Measurements from ENCODE around the gene CPM.
A peak's percentile ranks its signal among the peaks of the same experiment; 100 is the strongest.
"Not testable (repeated sequence)": the region's sequence is repeated elsewhere in the genome, so short reads cannot be mapped to it uniquely, and the experiment has no call there.

CPM gene

GRCh38 chr12:68824131-68824530 is 108.8 kb downstream of the CPM start:
- no peak for TF ChIP-seq ISL1 (CRISPR knock-in tag; IDR thresholded peaks at IDR 0.05)
- no peak for TF ChIP-seq TOX (CRISPR knock-in tag; IDR thresholded peaks at IDR 0.05; ENCODE audit: borderline replicate concordance)
- no peak for TF ChIP-seq ZC3H10 (CRISPR knock-in tag; IDR thresholded peaks at IDR 0.05)
- no peak for TF ChIP-seq ZNF565 (CRISPR knock-in tag; conservative IDR thresholded peaks at IDR 0.05; ENCODE audit: low read depth)
- TF ChIP-seq OSR1 (CRISPR knock-in tag; IDR thresholded peaks at IDR 0.05) = no peak
- no peak for TF ChIP-seq ARNTL (CRISPR knock-in tag; IDR thresholded peaks at IDR 0.05; ENCODE audit: borderline replicate concordance, low read depth)
- no peak for TF ChIP-seq BACH2 (CRISPR knock-in tag; IDR thresholded peaks at IDR 0.05; ENCODE audit: borderline replicate concordance)
- no peak for TF ChIP-seq CSDC2 (CRISPR knock-in tag; IDR thresholded peaks at IDR 0.05)
- no peak for ATAC-seq

- peak; percentile 44 for ATAC-seq
- no peak for TF ChIP-seq RARB (CRISPR knock-in tag; IDR thresholded peaks at IDR 0.05)
Observed at GRCh38 chr12:68823696-68824095, 109.3 kb downstream of the CPM start.

- ATAC-seq = no peak; the same call in 2 of the 3 replicates
- TF ChIP-seq OSR1 (CRISPR knock-in tag; IDR thresholded peaks at IDR 0.05) = no peak
Observed at GRCh38 chr12:68821357-68822188, 111.4 kb downstream of the CPM start.

- ATAC-seq = not testable (repeated sequence)
Observed at GRCh38 chr12:68819481-68819880, 113.5 kb downstream of the CPM start.

GRCh38 chr12:68815928-68816800 is 116.8 kb downstream of the CPM start:
- TF ChIP-seq PATZ1 (CRISPR knock-in tag; IDR thresholded peaks at IDR 0.05; ENCODE audit: borderline replicate concordance) = no peak
- no peak for TF ChIP-seq TOX (CRISPR knock-in tag; IDR thresholded peaks at IDR 0.05; ENCODE audit: borderline replicate concordance)
- no peak for TF ChIP-seq CREB5 (CRISPR knock-in tag; IDR thresholded peaks at IDR 0.05; ENCODE audit: low read depth)
- no peak for TF ChIP-seq ZNF8 (CRISPR knock-in tag; IDR thresholded peaks at IDR 0.05)
- TF ChIP-seq ARNTL (CRISPR knock-in tag; IDR thresholded peaks at IDR 0.05; ENCODE audit: borderline replicate concordance, low read depth) = no peak
- TF ChIP-seq ZFP30 (CRISPR knock-in tag; IDR thresholded peaks at IDR 0.05) = no peak
- TF ChIP-seq TCF4 (CRISPR knock-in tag; IDR thresholded peaks at IDR 0.05; ENCODE audit: borderline replicate concordance) = no peak
- no peak for TF ChIP-seq ESRRG (CRISPR knock-in tag; IDR thresholded peaks at IDR 0.05)
- TF ChIP-seq CSDC2 (CRISPR knock-in tag; IDR thresholded peaks at IDR 0.05) = no peak
- ATAC-seq = no peak; the same call in 2 of the 3 replicates

- ATAC-seq = peak; percentile 31
- TF ChIP-seq BACH2 (CRISPR knock-in tag; IDR thresholded peaks at IDR 0.05; ENCODE audit: borderline replicate concordance) (no peak), ZNF565 (CRISPR knock-in tag; conservative IDR thresholded peaks at IDR 0.05; ENCODE audit: low read depth) (no peak), ZNF70 (CRISPR knock-in tag; IDR thresholded peaks at IDR 0.05) (no peak), PATZ1 (CRISPR knock-in tag; IDR thresholded peaks at IDR 0.05; ENCODE audit: borderline replicate concordance) (no peak), RARB (CRISPR knock-in tag; IDR thresholded peaks at IDR 0.05) (no peak), ZNF8 (CRISPR knock-in tag; IDR thresholded peaks at IDR 0.05) (no peak), ZFP3 (CRISPR knock-in tag; IDR thresholded peaks at IDR 0.05) (no peak), ARNTL (CRISPR knock-in tag; IDR thresholded peaks at IDR 0.05; ENCODE audit: borderline replicate concordance, low read depth) (no peak), ZFP30 (CRISPR knock-in tag; IDR thresholded peaks at IDR 0.05) (no peak), CSRNP3 (CRISPR knock-in tag; IDR thresholded peaks at IDR 0.05) (no peak), GLIS3 (CRISPR knock-in tag; IDR thresholded peaks at IDR 0.05) (no peak), POU6F1 (CRISPR knock-in tag; IDR thresholded peaks at IDR 0.05; ENCODE audit: borderline replicate concordance, low read depth) (no peak), PPARA (CRISPR knock-in tag; IDR thresholded peaks at IDR 0.05; ENCODE audit: borderline replicate concordance) (no peak)
Observed at GRCh38 chr12:68815232-68815927, 117.6 kb downstream of the CPM start.
